SH-SY5Y (cell line): ENCODE data around the gene LARGE1.

Experiments used
- GATA2 ChIP-seq: IDR thresholded peaks from 2 replicates; pipeline ENCODE4 v1.6.1; 2011; ENCODE audit warnings: mild to moderate bottlenecking, low read depth, low read length
- GATA3 ChIP-seq: IDR thresholded peaks from 2 replicates; pipeline ENCODE4 v1.6.1; 2011; ENCODE audit warnings: low read depth, mild to moderate bottlenecking, low read length, moderate library complexity

GRCh38 chr22:33867118-33867866 is 53.0 kb downstream of the LARGE1 start:
- no peak for TF ChIP-seq GATA2
- no peak for TF ChIP-seq GATA3
